Activated CD8-positive, alpha-beta memory T cell treated with anti-CD3 and anti-CD28 coated beads, Interleukin-2, amount 50 U/mL, for 24 hours (primary cell): ENCODE results near the gene TARDBP.
"Not testable (repeated sequence)": the region's sequence is repeated elsewhere in the genome, so short reads cannot be mapped to it uniquely, and the experiment has no call there.

Experiments
- DNase-seq: peaks from one replicate; pipeline ENCODE4 v3.0.0-alpha.2; 2020; ENCODE audit errors: extremely low read depth

The TARDBP gene

DNA sequence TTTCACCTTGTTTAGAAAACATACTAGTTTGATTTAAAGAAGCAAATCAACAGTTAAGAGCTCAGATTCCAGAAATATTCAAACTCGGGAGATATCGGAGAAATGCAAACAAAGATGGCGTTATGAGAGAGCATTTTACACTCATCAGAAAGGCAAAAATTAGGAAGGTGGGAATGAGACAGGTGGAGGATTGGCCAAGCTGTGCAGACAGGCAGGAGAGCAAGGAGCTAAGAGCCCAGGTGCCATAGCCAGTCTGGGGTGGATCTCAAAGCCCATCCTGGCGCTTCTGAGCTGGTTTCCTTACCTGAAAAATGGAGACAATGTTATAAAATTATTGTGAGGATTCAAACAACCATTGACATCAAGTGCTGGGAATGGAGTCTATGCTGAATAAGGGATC is 19.6 kb upstream of the TARDBP start:
- DNase-seq = no peak

DNA sequence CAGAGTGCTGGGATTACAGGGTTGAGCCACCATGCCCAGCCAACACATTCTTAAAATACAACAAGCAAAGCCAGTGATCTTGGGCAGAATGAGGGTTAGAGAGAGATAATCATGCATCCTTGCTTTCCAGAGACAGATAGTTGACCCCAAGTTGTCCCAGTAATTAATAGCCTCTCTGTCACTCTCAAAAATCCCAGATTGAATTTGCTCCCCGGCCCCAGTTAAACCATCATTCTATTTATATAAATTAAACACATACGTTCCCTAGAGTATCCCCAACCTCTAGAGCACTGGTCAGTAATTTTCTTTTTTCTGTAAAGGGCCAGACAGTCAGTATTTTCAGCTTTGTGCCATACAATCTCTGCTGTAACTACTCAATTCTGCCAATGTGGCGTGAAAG is 16.4 kb upstream of the TARDBP start:
- no peak for DNase-seq

DNA sequence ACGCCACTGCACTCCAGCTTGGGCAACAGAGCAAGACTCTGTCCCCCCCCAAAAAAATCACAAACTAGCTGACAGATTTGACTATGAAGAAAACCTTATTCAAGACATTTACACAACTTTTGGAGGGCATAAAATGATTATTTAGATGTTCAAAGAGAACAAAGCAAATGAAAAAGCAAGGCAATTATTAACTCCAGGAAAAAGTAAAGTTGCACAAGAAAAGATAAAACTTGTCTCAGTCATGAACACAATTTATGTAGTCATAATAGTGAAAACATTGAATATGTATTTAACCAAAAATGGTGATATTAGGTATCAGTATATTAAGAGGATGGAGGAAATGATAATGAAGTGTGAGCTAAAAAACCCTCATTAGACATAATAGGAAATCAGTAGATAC is 11.9 kb upstream of the TARDBP start:
- DNase-seq = no peak

DNA sequence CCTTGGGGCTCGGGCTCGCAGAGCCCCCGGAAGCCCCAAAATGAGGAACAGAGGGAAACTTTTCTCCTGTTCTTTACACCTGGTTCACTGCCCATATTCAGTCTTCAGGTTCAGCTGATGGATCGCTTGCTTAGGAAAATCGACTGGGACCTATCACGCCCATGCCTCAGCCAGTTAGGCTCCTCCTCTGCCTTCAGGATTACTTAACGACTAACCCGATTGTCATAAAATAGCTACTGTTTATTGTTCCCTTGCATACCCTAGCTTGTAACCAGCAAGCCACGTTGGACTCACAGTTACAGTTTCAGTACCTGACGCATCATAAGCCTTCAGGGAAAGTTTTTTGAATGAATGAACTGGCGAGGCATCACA is 692 bp downstream of the TARDBP start:
- DNase-seq = no peak

DNA sequence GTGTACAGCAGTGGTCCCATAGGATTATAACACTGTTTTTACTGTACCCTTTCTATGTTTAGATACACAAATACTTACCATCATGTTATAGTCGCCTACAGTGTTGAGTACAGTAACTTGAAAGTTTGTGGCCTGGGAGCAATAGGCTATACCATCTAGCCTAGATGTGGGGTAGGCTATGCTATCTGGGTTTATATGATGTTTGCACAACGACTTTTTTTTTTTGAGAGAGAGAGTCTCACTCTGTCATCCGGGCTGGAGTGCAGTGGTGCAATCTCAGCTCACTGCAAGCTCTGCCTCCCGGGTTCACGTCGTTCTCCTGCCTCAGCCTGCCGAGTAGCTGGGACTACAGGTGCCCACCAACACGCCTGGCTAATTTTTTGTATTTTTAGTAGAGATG is 6.9 kb downstream of the TARDBP start:
- DNase-seq = not testable (repeated sequence)

DNA sequence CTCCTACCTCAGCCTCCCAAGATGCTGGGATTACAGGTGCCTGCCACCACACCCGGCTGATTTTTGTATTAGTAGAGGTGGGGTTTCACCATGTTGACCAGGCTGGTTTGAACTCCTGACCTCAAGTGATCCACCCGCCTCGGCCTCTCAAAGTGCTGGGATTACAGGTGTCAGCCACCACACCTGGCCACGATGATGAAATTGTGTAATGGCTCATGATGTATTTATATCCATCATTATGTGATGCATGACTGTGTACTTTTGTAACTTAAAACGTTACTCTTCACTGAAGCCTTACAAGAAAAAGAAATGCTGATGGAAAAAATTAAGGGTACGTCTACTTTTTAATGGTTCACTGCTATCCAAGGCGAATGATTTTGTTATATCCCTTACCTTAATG is 7.5 kb downstream of the TARDBP start:
- no peak for DNase-seq

DNA sequence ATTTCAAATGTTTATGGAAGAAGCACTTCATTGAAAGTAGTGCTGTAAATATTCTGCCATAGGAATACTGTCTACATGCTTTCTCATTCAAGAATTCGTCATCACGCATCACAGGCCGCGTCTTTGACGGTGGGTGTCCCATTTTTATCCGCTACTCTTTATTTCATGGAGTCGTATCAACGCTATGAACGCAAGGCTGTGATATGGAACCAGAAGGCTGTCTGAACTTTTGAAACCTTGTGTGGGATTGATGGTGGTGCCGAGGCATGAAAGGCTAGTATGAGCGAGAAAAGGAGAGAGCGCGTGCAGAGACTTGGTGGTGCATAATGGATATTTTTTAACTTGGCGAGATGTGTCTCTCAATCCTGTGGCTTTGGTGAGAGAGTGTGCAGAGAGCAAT is 10.7 kb downstream of the TARDBP start:
- no peak for DNase-seq

DNA sequence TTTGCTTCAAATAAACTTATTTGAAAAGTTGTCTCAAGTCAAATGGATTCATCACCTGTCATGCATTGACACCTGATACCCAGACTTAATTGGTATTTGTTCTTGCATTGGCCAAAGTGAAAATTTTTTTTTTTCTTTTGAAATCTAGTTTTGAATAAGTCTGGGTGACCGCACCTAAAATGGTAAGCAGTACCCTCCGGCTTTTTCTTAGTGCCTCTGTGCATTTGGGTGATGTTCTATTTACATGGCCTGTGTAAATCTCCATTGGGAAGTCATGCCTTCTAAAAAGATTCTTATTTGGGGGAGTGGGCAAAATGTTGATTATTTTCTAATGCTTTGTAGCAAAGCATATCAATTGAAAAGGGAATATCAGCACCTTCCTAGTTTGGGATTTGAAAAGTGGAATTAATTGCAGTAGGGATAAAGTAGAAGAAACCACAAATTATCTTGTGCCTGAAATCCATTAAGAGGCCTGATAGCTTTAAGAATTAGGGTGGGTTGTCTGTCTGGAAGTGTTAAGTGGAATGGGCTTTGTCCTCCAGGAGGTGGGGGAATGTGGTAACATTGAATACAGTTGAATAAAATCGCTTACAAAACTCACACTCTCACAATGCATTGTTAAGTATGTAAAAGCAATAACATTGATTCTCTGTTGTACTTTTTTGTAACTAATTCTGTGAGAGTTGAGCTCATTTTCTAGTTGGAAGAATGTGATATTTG is 11.9 kb downstream of the TARDBP start:
- DNase-seq = no peak

DNA sequence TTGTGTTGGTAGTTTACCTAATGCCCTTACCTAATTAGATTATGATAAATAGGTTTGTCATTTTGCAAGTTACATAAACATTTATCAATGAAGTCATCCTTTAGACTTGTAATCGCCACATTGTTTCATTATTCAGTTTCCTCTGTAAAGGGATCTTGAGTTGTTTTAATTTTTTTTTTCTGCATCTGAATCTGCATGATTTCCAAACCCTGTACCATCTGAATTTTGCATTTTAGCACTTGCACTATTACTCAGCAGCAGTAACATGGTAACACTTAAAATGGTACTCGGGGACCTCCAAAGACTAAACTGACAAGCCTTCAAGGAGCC is 12.4 kb downstream of the TARDBP start:
- DNase-seq = no peak

DNA sequence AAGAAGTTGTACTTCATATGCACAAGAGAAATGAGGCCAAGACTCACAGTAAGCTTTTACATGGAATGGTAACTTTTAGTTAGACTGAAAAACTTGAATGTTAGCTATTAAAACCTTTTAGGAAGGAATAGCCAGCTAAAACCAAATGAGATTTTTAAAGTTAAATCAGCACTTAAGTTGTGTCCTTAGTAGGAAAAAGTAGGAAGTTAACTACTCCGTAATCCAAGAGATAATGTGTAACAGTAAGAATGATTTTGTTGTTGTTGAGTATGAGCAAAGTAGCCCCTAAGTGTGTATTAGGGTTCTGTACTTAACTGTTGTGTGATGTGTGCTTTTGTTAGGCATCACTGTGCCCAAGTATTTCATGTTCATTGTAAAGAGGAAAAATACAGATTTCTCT is 13.2 kb downstream of the TARDBP start:
- DNase-seq = no peak

DNA sequence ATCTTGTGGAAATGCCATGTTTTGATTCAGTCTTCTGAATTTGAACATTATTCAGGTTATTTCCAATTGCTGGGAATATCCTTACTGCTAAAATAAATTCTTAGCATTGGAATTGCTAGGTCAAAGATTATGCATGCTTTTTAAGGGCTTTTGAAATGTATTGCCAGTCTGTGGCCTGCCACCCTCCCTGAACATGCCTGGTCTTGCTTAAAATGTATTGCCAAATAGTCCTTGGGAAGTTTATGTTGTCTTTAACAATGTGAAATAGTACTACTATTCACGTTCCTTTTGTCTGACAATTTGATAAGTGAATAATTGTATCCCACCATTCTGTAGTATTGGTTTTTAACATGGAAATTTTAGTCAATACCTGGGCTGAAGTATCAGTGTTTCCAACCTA is 13.6 kb downstream of the TARDBP start:
- no peak for DNase-seq

DNA sequence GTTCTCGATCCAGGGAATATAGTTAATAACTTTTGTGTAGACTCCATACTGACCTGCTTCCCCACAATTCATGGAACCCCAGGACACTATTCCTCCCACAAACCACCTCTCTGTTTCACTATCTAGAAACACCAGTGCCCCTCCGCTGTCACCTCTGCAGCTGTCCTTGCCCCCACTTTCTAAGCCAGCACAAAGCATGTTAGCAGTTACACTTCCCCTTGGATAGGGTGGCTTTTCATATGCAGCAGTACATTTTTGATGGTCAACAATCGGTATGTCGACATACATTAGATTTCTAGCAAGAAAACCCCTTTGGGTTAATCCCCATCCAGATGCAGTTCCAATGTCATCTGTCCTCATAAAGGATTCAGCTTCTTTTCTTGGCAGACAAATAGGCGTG is 14.4 kb downstream of the TARDBP start:
- DNase-seq = no peak

DNA sequence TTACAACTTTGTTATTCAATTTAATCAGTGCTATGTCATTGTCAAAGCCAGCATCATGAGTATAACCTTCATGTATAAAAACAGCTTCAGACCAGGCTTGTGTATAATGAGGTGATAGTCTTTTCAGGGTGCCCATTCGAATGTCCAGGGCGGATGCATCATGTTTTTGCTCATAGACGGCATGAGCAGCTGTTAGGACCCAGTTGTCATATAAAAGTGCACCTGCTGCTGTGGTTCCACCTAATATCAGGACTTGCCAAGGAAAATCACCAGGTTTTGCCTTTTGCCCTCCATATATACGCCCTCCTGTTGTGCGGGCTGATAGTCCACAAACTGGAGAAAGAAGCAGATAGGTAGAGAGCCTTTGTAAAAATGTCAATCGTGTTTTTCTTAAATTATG is 14.9 kb downstream of the TARDBP start:
- DNase-seq = no peak

DNA sequence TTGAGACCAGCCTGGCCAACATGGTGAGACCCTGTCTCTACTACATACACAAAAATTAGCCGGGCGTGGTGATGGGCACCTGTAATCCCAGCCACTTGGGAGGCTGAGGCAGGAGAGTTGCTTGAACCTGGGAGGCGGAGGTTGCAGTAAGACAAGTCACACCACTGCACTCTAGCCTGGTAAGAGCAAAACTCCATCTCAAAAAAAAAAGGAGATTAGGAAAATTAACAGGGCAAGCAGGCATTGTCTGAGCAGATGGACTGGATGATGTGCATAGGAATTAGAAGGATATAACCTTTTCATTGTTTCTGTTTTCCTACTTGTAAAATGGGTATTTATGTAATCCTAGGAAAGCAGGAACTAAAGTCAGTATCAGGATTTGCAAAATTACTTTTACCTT is 15.6 kb downstream of the TARDBP start:
- DNase-seq = no peak

DNA sequence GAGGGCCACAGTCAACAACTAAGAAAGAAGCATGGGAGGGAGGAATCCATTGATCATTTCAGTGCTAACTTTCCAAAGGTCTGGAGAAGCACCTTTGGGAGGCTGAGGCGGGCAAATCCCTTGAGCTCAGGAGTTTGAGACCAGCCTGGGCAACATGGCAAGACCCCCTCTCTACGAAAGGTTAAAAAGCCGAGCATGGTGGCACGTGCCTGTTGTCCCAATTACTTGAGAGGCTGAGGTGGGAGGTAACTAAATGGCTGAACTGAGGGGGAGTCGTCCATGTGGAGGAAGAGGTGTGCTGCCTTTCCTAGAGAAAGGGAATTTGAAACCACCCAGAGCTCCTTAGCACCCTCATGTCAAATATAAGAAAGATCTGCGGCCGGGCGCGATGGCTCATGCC is 18.4 kb downstream of the TARDBP start:
- no peak for DNase-seq

DNA sequence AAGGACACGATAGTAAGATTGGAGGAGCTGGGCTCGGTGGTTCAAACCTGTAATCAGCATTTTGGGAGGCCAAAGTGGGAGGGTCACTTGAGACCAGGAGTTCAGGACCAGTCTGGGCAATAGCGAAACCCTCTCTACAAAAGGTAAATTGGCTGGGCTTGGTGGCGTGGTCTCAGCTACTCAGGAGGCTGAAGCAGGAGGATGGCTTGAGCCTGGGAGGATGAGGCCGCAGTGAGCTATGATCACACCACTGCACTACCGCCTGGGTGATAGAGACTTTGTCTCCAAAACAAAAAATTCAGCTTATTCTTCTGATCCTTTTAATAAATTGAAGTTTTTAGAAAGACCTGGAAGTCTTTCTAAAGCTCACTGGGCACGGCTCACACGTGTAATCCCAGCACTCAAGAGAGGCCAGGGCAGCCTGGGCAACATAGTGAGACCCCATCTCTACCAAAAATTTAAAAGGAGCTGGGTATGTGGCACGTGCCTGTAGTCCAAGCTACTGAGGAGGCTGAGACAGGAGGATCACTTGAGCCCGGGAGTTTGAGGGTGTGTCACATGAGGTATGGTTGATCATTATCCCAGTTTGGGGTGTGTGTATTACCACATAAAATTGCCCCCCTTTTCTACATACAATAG is 19.3 kb downstream of the TARDBP start:
- DNase-seq = no peak

DNA sequence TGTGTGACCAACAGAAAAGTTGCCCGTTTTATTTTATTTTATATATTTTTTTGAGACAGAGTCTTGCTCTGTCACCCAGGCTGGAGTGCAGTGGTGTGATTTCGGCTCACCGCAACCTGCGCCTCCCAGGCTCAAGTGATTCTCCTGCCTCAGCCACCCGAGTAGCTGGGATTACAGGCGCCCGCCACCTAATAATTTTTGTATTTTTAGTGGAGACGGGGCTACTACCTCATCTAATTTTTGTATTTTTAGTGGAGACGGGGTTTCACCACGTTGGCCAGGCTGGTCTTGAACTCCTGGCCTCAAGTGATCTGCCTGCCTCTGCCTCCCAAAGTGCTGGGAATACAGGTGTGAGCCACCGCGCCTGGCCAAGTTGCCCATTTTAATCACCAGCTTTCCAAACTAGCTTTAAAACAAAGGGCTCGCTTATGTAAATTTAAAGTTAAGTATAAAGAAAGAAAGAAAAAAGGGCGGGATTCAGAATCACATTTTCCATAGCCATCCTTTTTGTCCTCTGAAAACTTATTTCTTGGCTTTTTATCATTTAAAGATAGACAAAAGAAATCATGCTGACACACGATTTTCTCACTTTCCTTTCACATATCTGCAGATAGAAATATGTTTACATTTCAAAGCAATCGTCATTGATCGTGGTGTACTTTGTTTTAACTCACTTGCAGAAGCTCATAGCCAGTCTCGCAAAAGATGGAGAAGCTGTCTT is 24.7 kb downstream of the TARDBP start:
- DNase-seq = not testable (repeated sequence)

DNA sequence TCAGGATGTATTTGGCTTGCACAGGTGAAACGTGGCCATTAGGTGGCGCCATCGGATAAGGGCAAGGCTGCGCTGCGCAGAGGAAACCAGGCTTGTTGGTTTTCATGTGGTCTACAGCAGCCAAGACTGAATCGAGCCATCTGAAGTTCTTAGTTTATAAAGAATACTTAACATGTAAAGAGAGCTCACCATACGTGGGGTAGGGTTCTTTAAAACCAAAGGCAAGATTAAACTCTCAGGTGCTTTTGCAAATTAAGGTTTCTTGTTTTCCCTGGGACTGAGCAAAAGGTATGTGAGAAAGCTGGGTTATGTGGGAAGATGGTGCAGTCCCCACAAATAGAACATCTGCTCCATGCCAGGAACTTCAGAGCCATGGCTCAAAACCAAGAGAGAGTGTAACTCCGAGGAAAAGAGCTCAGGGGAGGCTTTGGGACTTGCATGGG is 25.3 kb downstream of the TARDBP start:
- DNase-seq = peak; percentile 73

DNA sequence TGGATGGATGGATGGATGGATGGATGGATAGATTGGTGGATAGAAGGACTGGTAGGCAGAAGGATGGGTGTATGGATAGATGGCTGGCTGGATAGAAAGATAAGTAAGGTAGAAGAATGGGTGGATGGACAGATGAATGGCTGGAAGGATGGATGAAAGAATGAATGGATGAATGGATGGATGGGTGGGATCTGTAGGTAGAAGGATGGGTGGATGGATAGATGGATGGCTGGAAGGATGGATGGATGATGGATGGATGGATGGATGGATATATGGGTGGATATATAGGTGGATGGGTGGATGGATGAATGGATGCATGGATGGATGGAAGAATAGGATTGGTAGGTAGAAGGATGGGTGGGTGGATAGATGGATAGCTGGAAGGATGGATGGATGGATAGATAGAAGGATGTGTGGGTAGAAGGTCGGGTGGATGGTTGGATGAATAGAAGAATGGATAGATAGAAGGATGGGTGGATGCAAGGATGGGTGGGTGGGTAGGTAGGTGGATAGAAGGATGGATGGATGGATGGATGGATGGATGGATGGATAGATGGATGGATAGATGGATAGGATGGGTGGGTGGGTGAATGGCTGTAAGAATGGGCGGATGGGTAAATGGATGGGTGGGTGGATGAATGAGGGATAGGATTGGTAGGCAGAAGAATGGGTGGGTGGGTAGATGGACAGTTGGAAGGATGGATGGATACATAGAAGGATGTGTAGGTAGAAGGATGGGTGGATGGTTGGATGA is 27.1 kb downstream of the TARDBP start:
- DNase-seq = no peak

DNA sequence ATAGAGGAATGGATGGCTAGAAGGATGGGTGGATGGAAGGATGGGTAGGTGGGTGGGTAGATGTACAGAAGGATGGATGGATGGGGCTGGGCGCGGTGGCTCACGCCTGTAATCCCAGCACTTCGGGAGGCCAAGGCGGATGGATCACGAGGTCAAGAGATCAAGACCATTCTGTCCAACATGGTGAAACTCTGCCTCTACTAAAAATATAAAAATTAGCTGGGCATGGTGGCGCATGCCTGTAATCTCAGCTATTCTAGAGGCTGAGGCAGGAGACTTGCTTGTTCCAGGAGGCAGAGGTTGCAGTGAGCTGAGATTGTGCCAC is 27.6 kb downstream of the TARDBP start:
- DNase-seq = not testable (repeated sequence)

DNA sequence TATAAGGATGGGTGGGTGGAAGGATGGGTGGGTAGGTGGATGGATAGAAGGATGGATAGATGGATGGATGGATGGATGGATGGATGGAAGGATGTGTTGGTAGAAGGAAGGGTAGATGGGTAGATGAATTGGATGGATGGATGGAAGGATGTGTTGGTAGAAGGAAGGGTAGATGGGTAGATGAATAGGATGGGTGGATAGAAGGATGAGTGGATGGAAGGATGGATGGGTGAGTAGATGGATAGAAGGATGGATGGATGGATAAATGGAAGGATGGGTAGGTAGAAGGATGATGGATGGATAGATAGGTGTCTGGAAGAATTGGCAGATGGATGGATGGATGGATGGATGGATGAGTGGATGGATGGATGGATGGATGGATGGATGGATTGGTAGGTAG is 28.6 kb downstream of the TARDBP start:
- no peak for DNase-seq

DNA sequence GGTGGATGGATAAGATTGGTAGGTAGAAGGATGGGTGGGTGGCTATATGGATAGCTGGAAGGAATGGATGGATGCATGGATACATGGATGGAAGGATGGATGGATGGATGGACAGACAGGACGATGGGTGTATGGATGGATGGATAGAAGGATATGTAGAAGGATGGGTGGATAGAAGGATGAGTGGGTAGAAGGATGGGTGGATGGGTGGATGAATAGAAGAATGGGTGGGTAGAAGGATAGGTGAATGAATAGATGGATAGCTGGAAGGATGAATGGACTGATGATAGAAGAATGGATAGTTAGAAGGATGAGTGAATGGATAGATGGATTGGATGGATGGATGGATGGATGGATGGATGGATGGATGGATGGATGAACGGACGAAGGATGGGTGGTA is 29.6 kb downstream of the TARDBP start:
- DNase-seq = no peak
